ENCODE data around the gene CSTF1.
"Not testable (repeated sequence)": the region's sequence is repeated elsewhere in the genome, so short reads cannot be mapped to it uniquely, and the experiment has no call there.

The CSTF1 gene

GRCh38 chr20:56409521-56409920 lies 17.1 kb downstream of the CSTF1 start:
- DNase-seq (ENCODE audit: low spot score), result no peak

GRCh38 chr20:56409956-56410355 lies 17.5 kb downstream of the CSTF1 start:
- no peak for DNase-seq (ENCODE audit: low spot score)

GRCh38 chr20:56411287-56411686 lies 18.8 kb downstream of the CSTF1 start:
- not testable (repeated sequence) for DNase-seq (ENCODE audit: low spot score)

- peak; percentile 41 for DNase-seq (ENCODE audit: low spot score)
Observed at GRCh38 chr20:56411759-56412472, 19.5 kb downstream of the CSTF1 start, which contains the start of gene CASS4. CASS4 (plus strand) TSS chr20:56412260; CDS start chr20:56412459, 199 bp downstream.

GRCh38 chr20:56412473-56412790 lies 20.0 kb downstream of the CSTF1 start:
- DNase-seq (ENCODE audit: low spot score), result no peak

GRCh38 chr20:56412949-56413348 lies 20.5 kb downstream of the CSTF1 start:
- DNase-seq (ENCODE audit: low spot score), result no peak

- DNase-seq (ENCODE audit: low spot score), result no peak
Observed at GRCh38 chr20:56414842-56415765, 22.7 kb downstream of the CSTF1 start.

- no peak for DNase-seq (ENCODE audit: low spot score)
Observed at GRCh38 chr20:56417402-56417801, 25.0 kb downstream of the CSTF1 start.

- DNase-seq (ENCODE audit: low spot score), result no peak
Observed at GRCh38 chr20:56417911-56418310, 25.5 kb downstream of the CSTF1 start.

GRCh38 chr20:56418385-56418861 lies 26.0 kb downstream of the CSTF1 start:
- no peak for DNase-seq (ENCODE audit: low spot score)

- DNase-seq (ENCODE audit: low spot score), result no peak
Observed at GRCh38 chr20:56420028-56420427, 27.6 kb downstream of the CSTF1 start.

GRCh38 chr20:56420940-56421688 lies 28.7 kb downstream of the CSTF1 start:
- DNase-seq (ENCODE audit: low spot score), result no peak

GRCh38 chr20:56422076-56422823 lies 29.8 kb downstream of the CSTF1 start:
- no peak for DNase-seq (ENCODE audit: low spot score)

GRCh38 chr20:56422824-56423189 lies 30.4 kb downstream of the CSTF1 start:
- no peak for DNase-seq (ENCODE audit: low spot score)

GRCh38 chr20:56423211-56423610 lies 30.8 kb downstream of the CSTF1 start:
- DNase-seq (ENCODE audit: low spot score), result no peak

- no peak for DNase-seq (ENCODE audit: low spot score)
Observed at GRCh38 chr20:56423886-56424285, 31.4 kb downstream of the CSTF1 start.

GRCh38 chr20:56424931-56425330 lies 32.5 kb downstream of the CSTF1 start:
- DNase-seq (ENCODE audit: low spot score), result no peak

GRCh38 chr20:56426026-56426425 lies 33.6 kb downstream of the CSTF1 start:
- no peak for DNase-seq (ENCODE audit: low spot score)

GRCh38 chr20:56426926-56427325 lies 34.5 kb downstream of the CSTF1 start:
- no peak for DNase-seq (ENCODE audit: low spot score)

GRCh38 chr20:56427797-56428196 lies 35.4 kb downstream of the CSTF1 start:
- DNase-seq (ENCODE audit: low spot score), result no peak

- DNase-seq (ENCODE audit: low spot score), result no peak
Observed at GRCh38 chr20:56428410-56428809, 36.0 kb downstream of the CSTF1 start.

GRCh38 chr20:56428881-56429280 lies 36.4 kb downstream of the CSTF1 start:
- no peak for DNase-seq (ENCODE audit: low spot score)

Data from globus pallidus (tissue), 1 donor.